Uterus (tissue), 2 donors: ENCODE measurements around the gene OGFR.

ENCODE experiments used
- POLR2A ChIP-seq, 2 donors: fragments of 450-650 bp; IDR thresholded peaks; one replicate each; pipeline ENCODE4 v1.6.1; 2016; ENCODE audit warnings: antibody characterized with exemption in 2 of 2, mild to moderate bottlenecking in 1 of 2, moderate library complexity in 1 of 2
- TF ChIP-seq, protein P1 (sequence below), 4 experiments: fragments of 200-600 bp in 2 of 4; fragments of 450-650 bp in 2 of 4; sonication (generic) in 2 of 4; IDR thresholded peaks; one replicate each; pipeline ENCODE4 v1.5.1; 2016 to 2019; ENCODE audit warnings: antibody characterized with exemption in 4 of 4, mild to moderate bottlenecking in 2 of 4, moderate library complexity in 1 of 4

DNA sequence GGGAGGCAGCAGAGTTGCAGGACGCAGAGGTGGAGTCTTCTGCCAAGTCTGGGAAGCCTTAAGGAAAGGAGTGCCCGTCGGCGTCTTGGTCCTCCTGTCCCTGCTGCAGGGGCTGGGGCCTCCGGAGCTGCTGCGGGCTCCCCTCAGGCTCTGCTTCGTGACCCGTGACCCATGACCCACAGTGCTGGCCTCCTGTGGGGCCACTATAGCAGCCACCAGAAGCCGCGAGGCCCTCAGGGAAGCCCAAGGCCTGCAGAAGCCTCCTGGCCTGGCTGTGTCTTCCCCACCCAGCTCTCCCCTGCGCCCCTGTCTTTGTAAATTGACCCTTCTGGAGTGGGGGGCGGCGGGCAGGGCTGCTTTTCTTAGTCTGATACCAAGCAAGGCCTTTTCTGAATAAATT is 9.0 kb downstream of the OGFR start:
- TF ChIP-seq POLR2A (IDR thresholded peaks at IDR 0.05): no peak
- TF ChIP-seq, protein P1, sequence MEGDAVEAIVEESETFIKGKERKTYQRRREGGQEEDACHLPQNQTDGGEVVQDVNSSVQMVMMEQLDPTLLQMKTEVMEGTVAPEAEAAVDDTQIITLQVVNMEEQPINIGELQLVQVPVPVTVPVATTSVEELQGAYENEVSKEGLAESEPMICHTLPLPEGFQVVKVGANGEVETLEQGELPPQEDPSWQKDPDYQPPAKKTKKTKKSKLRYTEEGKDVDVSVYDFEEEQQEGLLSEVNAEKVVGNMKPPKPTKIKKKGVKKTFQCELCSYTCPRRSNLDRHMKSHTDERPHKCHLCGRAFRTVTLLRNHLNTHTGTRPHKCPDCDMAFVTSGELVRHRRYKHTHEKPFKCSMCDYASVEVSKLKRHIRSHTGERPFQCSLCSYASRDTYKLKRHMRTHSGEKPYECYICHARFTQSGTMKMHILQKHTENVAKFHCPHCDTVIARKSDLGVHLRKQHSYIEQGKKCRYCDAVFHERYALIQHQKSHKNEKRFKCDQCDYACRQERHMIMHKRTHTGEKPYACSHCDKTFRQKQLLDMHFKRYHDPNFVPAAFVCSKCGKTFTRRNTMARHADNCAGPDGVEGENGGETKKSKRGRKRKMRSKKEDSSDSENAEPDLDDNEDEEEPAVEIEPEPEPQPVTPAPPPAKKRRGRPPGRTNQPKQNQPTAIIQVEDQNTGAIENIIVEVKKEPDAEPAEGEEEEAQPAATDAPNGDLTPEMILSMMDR (IDR thresholded peaks at IDR 0.05): no peak
